Stomach (tissue), 4 donors: ENCODE measurements around the gene HAT1.

Source experiments
- POLR2A ChIP-seq, 4 donors: fragments of 450-650 bp; IDR thresholded peaks; one replicate each; pipeline ENCODE4 v1.6.1; 2016; ENCODE audit warnings: antibody characterized with exemption in 4 of 4, control low read depth in 2 of 4, mild to moderate bottlenecking in 1 of 4, moderate library complexity in 1 of 4
- TF ChIP-seq, protein P1 (sequence below), 7 experiments: fragments of 450-650 bp in 4 of 7; fragments of 200-600 bp in 3 of 7; sonication (generic) in 3 of 7; IDR thresholded peaks; one replicate each; pipeline ENCODE4 v1.5.1; 2016 to 2019; ENCODE audit warnings: antibody characterized with exemption in 7 of 7, control low read depth in 2 of 7, mild to moderate bottlenecking in 1 of 7

DNA sequence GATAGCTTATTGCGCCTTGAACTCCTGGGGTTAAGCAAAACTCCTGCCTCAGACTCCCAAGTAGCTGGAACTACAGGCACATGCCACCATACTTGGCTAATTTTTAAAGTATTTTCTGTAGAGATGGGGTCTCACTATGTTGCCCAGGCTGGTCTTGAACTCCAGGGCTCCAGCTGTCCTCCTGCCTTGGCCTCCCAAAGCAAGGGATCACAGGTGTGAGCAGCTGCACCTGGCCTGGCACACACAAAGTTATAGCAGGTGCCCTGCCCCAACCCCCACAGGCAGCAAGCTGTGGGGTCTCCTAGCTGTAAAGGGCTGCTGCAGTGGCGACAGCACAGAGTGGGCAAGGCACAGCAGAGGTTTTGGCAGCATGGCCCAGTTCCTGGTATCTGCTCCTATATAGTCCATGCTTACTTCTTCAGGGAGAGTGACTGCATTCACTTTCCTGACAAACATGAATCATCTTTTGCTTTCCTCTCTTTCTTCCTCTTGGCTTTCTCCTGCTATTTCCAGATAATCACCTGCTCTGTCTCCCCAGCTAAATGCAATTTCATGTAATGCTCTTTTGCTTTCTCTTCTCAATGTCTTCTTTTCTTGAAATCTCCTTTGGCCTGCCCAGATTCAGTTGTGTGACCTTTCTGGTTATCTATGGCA lies 50.2 kb downstream of the HAT1 start:
- TF ChIP-seq POLR2A (IDR thresholded peaks at IDR 0.05): no peak
- TF ChIP-seq, protein P1, sequence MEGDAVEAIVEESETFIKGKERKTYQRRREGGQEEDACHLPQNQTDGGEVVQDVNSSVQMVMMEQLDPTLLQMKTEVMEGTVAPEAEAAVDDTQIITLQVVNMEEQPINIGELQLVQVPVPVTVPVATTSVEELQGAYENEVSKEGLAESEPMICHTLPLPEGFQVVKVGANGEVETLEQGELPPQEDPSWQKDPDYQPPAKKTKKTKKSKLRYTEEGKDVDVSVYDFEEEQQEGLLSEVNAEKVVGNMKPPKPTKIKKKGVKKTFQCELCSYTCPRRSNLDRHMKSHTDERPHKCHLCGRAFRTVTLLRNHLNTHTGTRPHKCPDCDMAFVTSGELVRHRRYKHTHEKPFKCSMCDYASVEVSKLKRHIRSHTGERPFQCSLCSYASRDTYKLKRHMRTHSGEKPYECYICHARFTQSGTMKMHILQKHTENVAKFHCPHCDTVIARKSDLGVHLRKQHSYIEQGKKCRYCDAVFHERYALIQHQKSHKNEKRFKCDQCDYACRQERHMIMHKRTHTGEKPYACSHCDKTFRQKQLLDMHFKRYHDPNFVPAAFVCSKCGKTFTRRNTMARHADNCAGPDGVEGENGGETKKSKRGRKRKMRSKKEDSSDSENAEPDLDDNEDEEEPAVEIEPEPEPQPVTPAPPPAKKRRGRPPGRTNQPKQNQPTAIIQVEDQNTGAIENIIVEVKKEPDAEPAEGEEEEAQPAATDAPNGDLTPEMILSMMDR (IDR thresholded peaks at IDR 0.05): no peak
